Pancreas (tissue), 10 donors: ENCODE results near the gene KCNRG. TPM values are rescaled to one million over a fixed set of nuclear protein-coding genes. Genes with fewer than 3 reads are reported as not detected.
A peak's percentile ranks its signal among the peaks of the same experiment; 100 is the strongest.

Experiments
- ATAC-seq, 4 donors: fragments of 200-7000 bp; cut with Tn5 transposase; one replicate each; pipeline versions ENCODE4 v1.8.0 to v1.9.1; 2020; ENCODE audit warnings: mild to moderate bottlenecking in 4 of 4, moderate library complexity in 4 of 4
- DNase-seq, 6 donors: peaks; one replicate each; pipeline ENCODE4 v3.0.0-alpha.2; 2020
- FAIRE-seq: peaks from 2 replicates; lab custom pipeline; 2012; peaks lifted over from hg19 to GRCh38; lab: Jason Lieb, UNC
- H3K27ac ChIP-seq, 4 donors: fragments of 200-600 bp; sonication (generic); 1 replicate in 3 of 4; 2 replicates in 1 of 4; pipeline versions ENCODE4 v1.5.0 to v1.8.0; 2020
- H3K27me3 ChIP-seq, 4 donors: fragments of 200-600 bp; one replicate each; pipeline ENCODE4 v1.8.0; 2021
- H3K36me3 ChIP-seq, 3 donors: fragments of 200-600 bp; sonication (generic) in 1 of 3; one replicate each; pipeline versions ENCODE4 v1.5.0 to v1.8.0; 2020 to 2021
- H3K4me1 ChIP-seq, 3 donors: fragments of 200-600 bp; one replicate each; pipeline ENCODE4 v1.8.0; 2021
- H3K4me3 ChIP-seq, 4 donors: fragments of 200-600 bp; sonication (generic) in 2 of 4; one replicate each; pipeline versions ENCODE4 v1.5.0 to v1.8.0; 2020 to 2021
- H3K9me3 ChIP-seq, 4 donors: fragments of 200-600 bp; one replicate each; pipeline ENCODE4 v1.8.0; 2021
- WGBS, 2 donors: extraction: QIAGEN DNeasy Blood & Tissue Kit; methylation state at CpG; one replicate each; pipeline ENCODE4 v1.1.7; 2013; 5-methylcytosine and 5-hydroxymethylcytosine counted together
- intact Hi-C, 3 donors: fragments of 100-400 bp; cut with DNase I; formaldehyde crosslinking; loops; one replicate each; pipeline versions ENCODE4 v1.11.1 to v1.14.2; 2022
- polyA plus RNA-seq, 2 donors: library from polyadenylated mRNA; stranded (reverse); fragments of 200-250 nt; gene quantifications; one replicate each; pipeline ENCODE4 v1.2.3, GENCODE V29; 2013
- total RNA-seq, 6 donors: library from RNA; stranded (reverse); fragmentation: NEBNext Ultra II Directional in 4 of 6; extraction: Animal tissue kit (Norgen Biotek cat#: 25700) in 4 of 6; gene quantifications; one replicate each; pipeline versions ENCODE4 v1.2.1 to v1.2.4, GENCODE V29; 2021 to 2023
- TF ChIP-seq, protein P1 (sequence below), 4 donors: fragments of 200-600 bp; sonication (generic) in 3 of 4; IDR thresholded peaks; one replicate each; pipeline versions ENCODE4 v1.5.0 to v1.8.0; 2021; ENCODE audit warnings: antibody characterized with exemption in 4 of 4
- donor health status: healthy with polysubstance abuse.
- donor health status: DM: no; HTN: no; CAD: no; lungs with moderate emphysema.
- donor health status: DM: no; HTN: no; CAD: no.
- donor health status: control.
- donor health status: control.
- donor health status: Bipolar disorder and iron deficiency.
- donor health status: DM: yes; HTN: yes; CAD: no.
- donor health status: DM: no; HTN: no; CAD: no.
- donor health status: DM: no; HTN: no; CAD: no.
- donor health status: DM: yes; HTN: yes; CAD: no.

Gene KCNRG
- total and polyA plus RNA-seq, 8 donors: 0.16 to 0.52 (median 0.30) TPM; not detected in 1

DNA sequence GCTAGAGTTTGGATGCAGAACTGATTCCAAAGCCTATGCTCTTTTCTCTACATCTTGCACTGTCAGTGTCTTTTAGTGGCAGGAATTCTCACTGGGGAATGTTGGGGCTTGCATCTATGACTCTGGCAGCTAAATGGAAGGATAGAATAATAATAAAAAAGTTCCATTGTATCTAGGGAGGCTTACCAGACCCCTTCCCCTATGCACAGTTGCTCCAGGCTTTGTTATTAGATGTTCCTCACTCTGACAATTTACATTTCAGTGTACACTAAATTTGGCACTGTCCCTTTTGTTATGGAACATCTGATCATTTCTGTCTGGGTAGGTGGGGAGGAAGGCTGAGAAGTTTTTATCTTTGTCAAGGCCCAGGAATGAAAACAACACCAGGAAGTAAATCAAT lies 22.1 kb upstream of the KCNRG start:
- intact Hi-C loops: no loop called here
- Histone ChIP-seq H3K27me3 (no peaks in the 10 kb centered on the region), H3K4me1 (peaks cover 2 to 6% (median 5%) of the 10 kb centered on the region in 3 donors), H3K36me3 (no peaks in the 10 kb centered on the region), H3K4me3 (no peak overlapping the region), H3K27ac (no peak overlapping the region), H3K9me3 (no peaks in the 10 kb centered on the region)
- DNase-seq (no peak), ATAC-seq (no peak), FAIRE-seq (no peak)
- TF ChIP-seq, protein P1, sequence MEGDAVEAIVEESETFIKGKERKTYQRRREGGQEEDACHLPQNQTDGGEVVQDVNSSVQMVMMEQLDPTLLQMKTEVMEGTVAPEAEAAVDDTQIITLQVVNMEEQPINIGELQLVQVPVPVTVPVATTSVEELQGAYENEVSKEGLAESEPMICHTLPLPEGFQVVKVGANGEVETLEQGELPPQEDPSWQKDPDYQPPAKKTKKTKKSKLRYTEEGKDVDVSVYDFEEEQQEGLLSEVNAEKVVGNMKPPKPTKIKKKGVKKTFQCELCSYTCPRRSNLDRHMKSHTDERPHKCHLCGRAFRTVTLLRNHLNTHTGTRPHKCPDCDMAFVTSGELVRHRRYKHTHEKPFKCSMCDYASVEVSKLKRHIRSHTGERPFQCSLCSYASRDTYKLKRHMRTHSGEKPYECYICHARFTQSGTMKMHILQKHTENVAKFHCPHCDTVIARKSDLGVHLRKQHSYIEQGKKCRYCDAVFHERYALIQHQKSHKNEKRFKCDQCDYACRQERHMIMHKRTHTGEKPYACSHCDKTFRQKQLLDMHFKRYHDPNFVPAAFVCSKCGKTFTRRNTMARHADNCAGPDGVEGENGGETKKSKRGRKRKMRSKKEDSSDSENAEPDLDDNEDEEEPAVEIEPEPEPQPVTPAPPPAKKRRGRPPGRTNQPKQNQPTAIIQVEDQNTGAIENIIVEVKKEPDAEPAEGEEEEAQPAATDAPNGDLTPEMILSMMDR (IDR thresholded peaks at IDR 0.05): no peak

- intact Hi-C loops: no loop called here
- Histone ChIP-seq H3K27ac (no peak overlapping the region), H3K4me1 (peaks cover 6 to 11% (median 7%) of the 10 kb centered on the region in 3 donors), H3K4me3 (no peak overlapping the region), H3K9me3 (no peaks in the 10 kb centered on the region), H3K27me3 (no peaks in the 10 kb centered on the region), H3K36me3 (no peaks in the 10 kb centered on the region)
- no peak for ATAC-seq
- TF ChIP-seq, protein P1 (IDR thresholded peaks at IDR 0.05): no peak
- no peak for FAIRE-seq
- 77 to 80% methylated on average over 5 of the region's 5 CpGs for WGBS, 2 donors
- DNase-seq: no peak
Observed at GRCh38 chr13:49993666-49994065, 21.6 kb upstream of the KCNRG start.

GRCh38 chr13:49995625-49996101 lies 19.6 kb upstream of the KCNRG start:
- DNase-seq (no peak), ATAC-seq (no peak), FAIRE-seq (no peak)
- Histone ChIP-seq H3K27me3 (no peaks in the 10 kb centered on the region), H3K4me1 (peaks cover 8 to 18% (median 17%) of the 10 kb centered on the region in 3 donors), H3K9me3 (no peaks in the 10 kb centered on the region), H3K4me3 (peak overlapping the region; percentile 57 to 81 (median 66)), H3K27ac (peak overlapping the region in 2 of 4 donors; percentile 97 to 99), H3K36me3 (no peaks in the 10 kb centered on the region)
- TF ChIP-seq, protein P1 (IDR thresholded peaks at IDR 0.05): no peak
- WGBS, 2 donors: 50 to 54% methylated on average over 14 of the region's 14 CpGs
- intact Hi-C loops: no loop called here

DNA sequence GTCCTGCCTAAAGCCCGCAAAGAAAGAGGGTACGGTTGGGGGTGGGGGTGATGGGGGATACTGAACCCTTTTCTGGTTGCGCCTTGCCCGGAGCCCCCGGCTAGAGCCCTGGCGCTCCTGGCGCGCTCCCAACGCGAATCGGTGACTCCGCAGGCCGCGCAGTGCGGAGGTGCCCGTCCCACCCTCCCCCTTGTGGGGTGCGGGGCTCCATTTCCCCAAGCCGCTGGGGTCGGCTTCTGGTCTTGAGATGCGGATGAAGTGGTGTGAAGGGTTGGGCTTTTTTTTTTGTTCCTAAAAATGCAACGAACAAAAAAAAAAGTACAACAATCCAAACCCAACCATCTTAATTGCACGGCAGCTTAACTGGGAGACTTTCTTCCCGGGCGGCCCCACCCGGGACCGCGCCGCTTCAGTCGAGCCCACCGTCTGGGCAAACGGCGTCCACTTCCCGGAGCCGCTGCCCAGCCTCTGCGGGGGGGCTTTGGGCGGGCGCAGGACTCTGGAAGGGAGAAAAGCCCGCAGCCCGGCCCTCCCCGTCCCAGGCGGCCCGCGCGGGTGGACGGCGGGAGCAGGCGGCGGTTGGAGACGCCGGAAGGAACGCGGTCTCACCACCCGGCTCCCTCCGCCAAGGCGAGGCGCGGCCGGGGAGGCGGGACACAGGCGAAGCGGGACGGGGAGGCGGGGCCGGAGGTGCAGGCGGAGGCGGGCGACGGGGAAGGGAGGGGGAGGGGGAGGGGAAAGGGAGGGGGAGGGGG lies 18.9 kb upstream of the KCNRG start:
- ATAC-seq: peak; percentile 79 to 88 (median 86)
- H3K9me3 ChIP-seq: no peaks in the 10 kb centered on the region
- TF ChIP-seq, protein P1 (IDR thresholded peaks at IDR 0.05): no peak
- no peaks in the 10 kb centered on the region for H3K27me3 ChIP-seq
- no peak for FAIRE-seq
- 0 to 1% methylated on average over 55 to 61 of the region's 68 CpGs for WGBS, 2 donors
- H3K4me3 ChIP-seq: peak overlapping the region; percentile 57 to 81 (median 66)
- no peaks in the 10 kb centered on the region for H3K36me3 ChIP-seq
- peak; percentile 90 to 97 (median 94) for DNase-seq
- peaks cover 12 to 21% (median 20%) of the 10 kb centered on the region in 3 donors for H3K4me1 ChIP-seq
- intact Hi-C loops: no loop called here
- H3K27ac ChIP-seq: peak overlapping the region; percentile 82 to 99 (median 92)
